ENCODE results near the gene ARHGAP1. TPM values are rescaled to one million over a fixed set of nuclear protein-coding genes. Genes with fewer than 3 reads are reported as not detected.

The ARHGAP1 gene
- polyA plus RNA-seq, 1 donor from 2014 or later, result 9.3 TPM

DNA sequence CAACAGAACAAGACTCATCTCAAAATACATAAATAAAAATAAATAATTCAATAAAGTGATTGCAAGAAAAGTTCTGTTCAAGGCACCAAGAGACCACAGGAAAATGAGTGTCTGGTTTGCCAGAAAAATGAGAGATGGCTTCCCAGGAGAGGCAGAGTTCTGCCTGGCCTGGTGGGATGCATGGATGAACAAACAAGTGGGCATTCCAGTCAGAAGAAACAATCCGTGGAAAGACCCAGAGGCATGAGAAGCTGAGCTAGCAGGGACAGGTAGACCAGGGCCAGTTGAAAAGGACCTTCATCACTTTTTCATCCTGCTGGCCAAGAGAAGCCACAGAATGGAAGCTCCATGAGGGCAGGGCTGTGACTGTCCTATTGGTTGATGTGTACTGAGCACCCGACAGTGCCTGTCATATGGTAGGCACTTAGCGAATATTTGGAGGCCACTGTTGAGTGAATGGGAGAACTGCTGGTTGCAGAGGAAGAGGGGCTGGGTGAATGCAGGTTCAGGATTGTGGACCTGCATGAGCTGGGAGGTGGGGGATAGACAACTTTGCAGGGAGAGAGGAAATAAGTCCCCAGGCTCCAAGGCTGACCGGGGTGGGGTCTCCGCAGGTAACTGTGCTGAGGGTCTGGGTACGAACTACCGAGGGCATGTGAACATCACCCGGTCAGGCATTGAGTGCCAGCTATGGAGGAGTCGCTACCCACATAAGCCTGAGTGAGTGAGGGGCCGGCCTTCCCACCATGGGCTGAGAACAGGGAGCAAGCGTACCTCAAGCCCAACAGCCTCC is 22.3 kb upstream of the ARHGAP1 start:
- Histone ChIP-seq H3K9me2 (ENCODE audit: insufficient read depth, low read length) (no peaks in the 10 kb centered on the region), H3F3A (ENCODE audit: insufficient read depth, low read length, poor library complexity, severe bottlenecking) (no peaks in the 10 kb centered on the region), H3K4me2 (ENCODE audit: low read length) (no peak overlapping the region), H3K36me3 (ENCODE audit: insufficient read depth, low read length) (no peaks in the 10 kb centered on the region), H3K9me3 (ENCODE audit: low read length) (no peaks in the 10 kb centered on the region), H3K9ac (ENCODE audit: low read length) (no peak overlapping the region), H3K79me2 (replicated peaks; ENCODE audit: insufficient read depth, low read length) (no peaks in the 10 kb centered on the region), H3K27ac (ENCODE audit: low read length) (no peak overlapping the region), H3K4me3 (ENCODE audit: low read length) (no peak overlapping the region), H2AFZ (ENCODE audit: low read depth, low read length) (no peak overlapping the region), H3K27me3 (ENCODE audit: insufficient read depth, low read depth, low read length) (no peaks in the 10 kb centered on the region), H4K20me1 (ENCODE audit: insufficient read depth) (no peaks in the 10 kb centered on the region)
- TF ChIP-seq SMC3 (conservative IDR thresholded peaks at IDR 0.05; ENCODE audit: poor library complexity) (no peak), POLR2AphosphoS5 (IDR thresholded peaks at IDR 0.05) (no peak), EP300 (conservative IDR thresholded peaks at IDR 0.05; ENCODE audit: poor library complexity, severe bottlenecking) (no peak), EZH2 (IDR thresholded peaks at IDR 0.05; ENCODE audit: borderline replicate concordance, insufficient read depth, low read length, poor library complexity, severe bottlenecking) (no peak), MXI1 (conservative IDR thresholded peaks at IDR 0.05; ENCODE audit: poor library complexity, severe bottlenecking) (no peak), TAF1 (IDR thresholded peaks at IDR 0.05; ENCODE audit: low read depth) (no peak), RAD21 (conservative IDR thresholded peaks at IDR 0.05) (no peak)
- TF ChIP-seq, protein P1, sequence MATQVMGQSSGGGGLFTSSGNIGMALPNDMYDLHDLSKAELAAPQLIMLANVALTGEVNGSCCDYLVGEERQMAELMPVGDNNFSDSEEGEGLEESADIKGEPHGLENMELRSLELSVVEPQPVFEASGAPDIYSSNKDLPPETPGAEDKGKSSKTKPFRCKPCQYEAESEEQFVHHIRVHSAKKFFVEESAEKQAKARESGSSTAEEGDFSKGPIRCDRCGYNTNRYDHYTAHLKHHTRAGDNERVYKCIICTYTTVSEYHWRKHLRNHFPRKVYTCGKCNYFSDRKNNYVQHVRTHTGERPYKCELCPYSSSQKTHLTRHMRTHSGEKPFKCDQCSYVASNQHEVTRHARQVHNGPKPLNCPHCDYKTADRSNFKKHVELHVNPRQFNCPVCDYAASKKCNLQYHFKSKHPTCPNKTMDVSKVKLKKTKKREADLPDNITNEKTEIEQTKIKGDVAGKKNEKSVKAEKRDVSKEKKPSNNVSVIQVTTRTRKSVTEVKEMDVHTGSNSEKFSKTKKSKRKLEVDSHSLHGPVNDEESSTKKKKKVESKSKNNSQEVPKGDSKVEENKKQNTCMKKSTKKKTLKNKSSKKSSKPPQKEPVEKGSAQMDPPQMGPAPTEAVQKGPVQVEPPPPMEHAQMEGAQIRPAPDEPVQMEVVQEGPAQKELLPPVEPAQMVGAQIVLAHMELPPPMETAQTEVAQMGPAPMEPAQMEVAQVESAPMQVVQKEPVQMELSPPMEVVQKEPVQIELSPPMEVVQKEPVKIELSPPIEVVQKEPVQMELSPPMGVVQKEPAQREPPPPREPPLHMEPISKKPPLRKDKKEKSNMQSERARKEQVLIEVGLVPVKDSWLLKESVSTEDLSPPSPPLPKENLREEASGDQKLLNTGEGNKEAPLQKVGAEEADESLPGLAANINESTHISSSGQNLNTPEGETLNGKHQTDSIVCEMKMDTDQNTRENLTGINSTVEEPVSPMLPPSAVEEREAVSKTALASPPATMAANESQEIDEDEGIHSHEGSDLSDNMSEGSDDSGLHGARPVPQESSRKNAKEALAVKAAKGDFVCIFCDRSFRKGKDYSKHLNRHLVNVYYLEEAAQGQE (IDR thresholded peaks at IDR 0.05; ENCODE audit: borderline replicate concordance), result no peak
- TF ChIP-seq, protein P2, sequence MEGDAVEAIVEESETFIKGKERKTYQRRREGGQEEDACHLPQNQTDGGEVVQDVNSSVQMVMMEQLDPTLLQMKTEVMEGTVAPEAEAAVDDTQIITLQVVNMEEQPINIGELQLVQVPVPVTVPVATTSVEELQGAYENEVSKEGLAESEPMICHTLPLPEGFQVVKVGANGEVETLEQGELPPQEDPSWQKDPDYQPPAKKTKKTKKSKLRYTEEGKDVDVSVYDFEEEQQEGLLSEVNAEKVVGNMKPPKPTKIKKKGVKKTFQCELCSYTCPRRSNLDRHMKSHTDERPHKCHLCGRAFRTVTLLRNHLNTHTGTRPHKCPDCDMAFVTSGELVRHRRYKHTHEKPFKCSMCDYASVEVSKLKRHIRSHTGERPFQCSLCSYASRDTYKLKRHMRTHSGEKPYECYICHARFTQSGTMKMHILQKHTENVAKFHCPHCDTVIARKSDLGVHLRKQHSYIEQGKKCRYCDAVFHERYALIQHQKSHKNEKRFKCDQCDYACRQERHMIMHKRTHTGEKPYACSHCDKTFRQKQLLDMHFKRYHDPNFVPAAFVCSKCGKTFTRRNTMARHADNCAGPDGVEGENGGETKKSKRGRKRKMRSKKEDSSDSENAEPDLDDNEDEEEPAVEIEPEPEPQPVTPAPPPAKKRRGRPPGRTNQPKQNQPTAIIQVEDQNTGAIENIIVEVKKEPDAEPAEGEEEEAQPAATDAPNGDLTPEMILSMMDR (IDR thresholded peaks at IDR 0.05; ENCODE audit: poor library complexity, severe bottlenecking), result no peak

DNA sequence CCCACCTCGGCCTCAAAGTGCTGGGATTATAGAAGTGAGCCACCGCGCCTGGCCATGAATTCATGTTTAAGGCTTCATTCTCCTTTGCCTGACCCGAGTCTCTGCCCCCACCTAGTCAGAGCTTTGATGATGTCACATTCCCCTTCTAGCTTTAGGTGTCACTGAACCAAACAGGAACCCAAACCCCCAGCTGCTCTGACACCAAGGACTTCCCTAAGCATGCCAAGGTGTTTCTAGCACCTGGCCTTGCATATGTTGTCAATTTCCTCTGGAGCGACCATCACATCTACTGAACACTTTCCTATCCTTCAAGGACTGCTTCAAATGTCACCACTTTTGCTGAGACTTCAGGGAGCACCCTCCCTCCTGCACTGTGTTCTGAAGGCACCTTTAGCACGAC is 20.9 kb upstream of the ARHGAP1 start:
- Histone ChIP-seq H3K79me2 (replicated peaks; ENCODE audit: insufficient read depth, low read length) (no peaks in the 10 kb centered on the region), H3K9ac (ENCODE audit: low read length) (no peak overlapping the region), H2AFZ (ENCODE audit: low read depth, low read length) (no peak overlapping the region), H3K27ac (ENCODE audit: low read length) (no peak overlapping the region), H3K36me3 (ENCODE audit: insufficient read depth, low read length) (no peaks in the 10 kb centered on the region), H4K20me1 (ENCODE audit: insufficient read depth) (no peaks in the 10 kb centered on the region), H3K9me3 (ENCODE audit: low read length) (no peaks in the 10 kb centered on the region), H3F3A (ENCODE audit: insufficient read depth, low read length, poor library complexity, severe bottlenecking) (no peaks in the 10 kb centered on the region), H3K9me2 (ENCODE audit: insufficient read depth, low read length) (no peaks in the 10 kb centered on the region), H3K4me2 (ENCODE audit: low read length) (no peak overlapping the region), H3K4me3 (ENCODE audit: low read length) (no peak overlapping the region), H3K27me3 (ENCODE audit: insufficient read depth, low read depth, low read length) (no peaks in the 10 kb centered on the region)
- TF ChIP-seq POLR2AphosphoS5 (IDR thresholded peaks at IDR 0.05) (no peak), EZH2 (IDR thresholded peaks at IDR 0.05; ENCODE audit: borderline replicate concordance, insufficient read depth, low read length, poor library complexity, severe bottlenecking) (no peak), RAD21 (conservative IDR thresholded peaks at IDR 0.05) (no peak), SMC3 (conservative IDR thresholded peaks at IDR 0.05; ENCODE audit: poor library complexity) (no peak), TAF1 (IDR thresholded peaks at IDR 0.05; ENCODE audit: low read depth) (no peak), EP300 (conservative IDR thresholded peaks at IDR 0.05; ENCODE audit: poor library complexity, severe bottlenecking) (no peak), MXI1 (conservative IDR thresholded peaks at IDR 0.05; ENCODE audit: poor library complexity, severe bottlenecking) (no peak)
- TF ChIP-seq, protein P2 (IDR thresholded peaks at IDR 0.05; ENCODE audit: poor library complexity, severe bottlenecking), result no peak
- TF ChIP-seq, protein P1 (IDR thresholded peaks at IDR 0.05; ENCODE audit: borderline replicate concordance), result no peak

All from neural cell (in vitro differentiated cells).